GM10248 (cell line): ENCODE data around the gene SSH2.

ENCODE experiments used
- CTCF ChIA-PET: fragments of 300-600 bp; sonication (Branson Sonifier 250); formaldehyde crosslinking; extraction: SDS; loops from one replicate; lab custom pipeline; 2021; ENCODE audit warnings: antibody characterized with exemption; lab: Yijun Ruan, JAX
- POLR2A ChIA-PET: fragments of 350-650 bp; sonication (Branson Sonifier 250); formaldehyde crosslinking; extraction: SDS; loops from one replicate; lab custom pipeline; 2020; ENCODE audit warnings: antibody characterized with exemption; lab: Yijun Ruan, JAX
- DNase-seq: peaks from one replicate; pipeline ENCODE4 v3.0.0; 2012; ENCODE audit errors: extremely low spot score
- TF ChIP-seq, protein P1 (sequence below): IDR thresholded peaks from 2 replicates; pipeline ENCODE4 v1.5.1; 2012; ENCODE audit warnings: mild to moderate bottlenecking, low read depth; ENCODE audit errors: extremely low read depth, missing control alignments, control extremely low read depth

Gene SSH2

GRCh38 chr17:29613352-29613837, 316.6 kb downstream of the SSH2 start:
- TF ChIP-seq, protein P1, sequence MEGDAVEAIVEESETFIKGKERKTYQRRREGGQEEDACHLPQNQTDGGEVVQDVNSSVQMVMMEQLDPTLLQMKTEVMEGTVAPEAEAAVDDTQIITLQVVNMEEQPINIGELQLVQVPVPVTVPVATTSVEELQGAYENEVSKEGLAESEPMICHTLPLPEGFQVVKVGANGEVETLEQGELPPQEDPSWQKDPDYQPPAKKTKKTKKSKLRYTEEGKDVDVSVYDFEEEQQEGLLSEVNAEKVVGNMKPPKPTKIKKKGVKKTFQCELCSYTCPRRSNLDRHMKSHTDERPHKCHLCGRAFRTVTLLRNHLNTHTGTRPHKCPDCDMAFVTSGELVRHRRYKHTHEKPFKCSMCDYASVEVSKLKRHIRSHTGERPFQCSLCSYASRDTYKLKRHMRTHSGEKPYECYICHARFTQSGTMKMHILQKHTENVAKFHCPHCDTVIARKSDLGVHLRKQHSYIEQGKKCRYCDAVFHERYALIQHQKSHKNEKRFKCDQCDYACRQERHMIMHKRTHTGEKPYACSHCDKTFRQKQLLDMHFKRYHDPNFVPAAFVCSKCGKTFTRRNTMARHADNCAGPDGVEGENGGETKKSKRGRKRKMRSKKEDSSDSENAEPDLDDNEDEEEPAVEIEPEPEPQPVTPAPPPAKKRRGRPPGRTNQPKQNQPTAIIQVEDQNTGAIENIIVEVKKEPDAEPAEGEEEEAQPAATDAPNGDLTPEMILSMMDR: peak; percentile 93
- DNase-seq: peak; percentile 85
- CTCF ChIA-PET: interaction anchor here (0.6 to 6.1 kb wide), 17 partner anchors 9 to 243 kb away, joined by 3 to 172 read pairs (median 4); partner anchors contain the start of genes ABHD15, ANKRD13B and GIT1
- POLR2A ChIA-PET: interaction anchor here (0.6 kb wide), 2 partner anchors 260 to 339 kb away, joined by 3 to 10 read pairs; no protein-coding TSS in a partner anchor

DNA sequence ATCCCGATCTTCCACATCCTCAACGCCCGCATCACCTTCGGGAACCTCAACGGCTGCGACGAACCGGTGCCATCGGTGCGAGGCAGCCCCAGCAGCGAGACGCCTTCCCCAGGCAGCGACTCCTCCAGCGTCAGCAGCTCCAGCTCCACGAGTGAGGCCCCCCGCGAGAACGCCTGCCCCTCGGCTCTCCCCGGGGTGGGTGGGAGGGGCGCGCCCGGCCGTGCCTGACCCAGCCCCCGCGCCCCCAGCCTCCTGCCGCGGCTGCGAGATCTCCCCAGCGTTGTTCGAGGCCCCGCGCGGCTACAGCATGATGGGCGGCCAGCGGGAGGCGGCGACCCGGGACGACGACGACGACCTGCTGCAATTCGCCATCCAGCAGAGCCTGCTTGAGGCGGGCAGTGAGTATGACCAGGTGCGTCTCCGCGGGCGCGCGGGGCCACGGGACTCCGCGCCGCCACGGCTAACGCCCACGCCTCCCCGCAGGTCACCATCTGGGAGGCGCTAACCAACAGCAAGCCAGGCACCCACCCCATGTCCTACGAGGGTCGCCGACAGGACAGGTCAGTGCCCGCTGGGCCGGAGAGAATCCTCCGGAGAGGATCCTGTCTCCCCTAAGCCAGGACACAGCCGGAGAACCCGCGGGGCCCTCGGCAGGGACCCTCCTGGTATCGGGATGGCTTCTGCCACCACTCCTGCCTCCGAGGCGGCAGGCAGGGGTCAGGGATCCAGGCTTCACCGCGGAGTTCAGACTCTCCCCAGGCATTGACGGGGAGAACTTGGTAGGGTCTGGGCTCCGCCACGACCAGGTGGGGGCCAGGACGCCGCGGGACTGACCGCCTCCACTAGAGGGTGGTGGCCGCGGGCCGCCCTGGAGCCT, 317.4 kb downstream of the SSH2 start:
- POLR2A ChIA-PET: no interaction called here
- CTCF ChIA-PET: interaction anchor here (0.6 to 6.1 kb wide), 20 partner anchors 9 to 319 kb away, joined by 3 to 172 read pairs (median 4); partner anchors contain the start of genes ABHD15, ANKRD13B and GIT1
- TF ChIP-seq, protein P1: no peak
- DNase-seq: no peak

- POLR2A ChIA-PET: no interaction called here
- TF ChIP-seq, protein P1: no peak
- CTCF ChIA-PET: interaction anchor here (1.1 to 3.2 kb wide), 4 partner anchors 19 to 319 kb away, joined by 3 to 48 read pairs (median 6); partner anchors contain the start of gene ANKRD13B
- DNase-seq: no peak
Observed at GRCh38 chr17:29612094-29612403, 318.0 kb downstream of the SSH2 start.

- CTCF ChIA-PET: interaction anchor here (1.0 to 3.2 kb wide), 5 partner anchors 19 to 320 kb away, joined by 3 to 48 read pairs (median 5); partner anchors contain the start of gene ANKRD13B
- TF ChIP-seq, protein P1: no peak
- POLR2A ChIA-PET: no interaction called here
- no peak for DNase-seq
Observed at GRCh38 chr17:29611351-29612093, 318.5 kb downstream of the SSH2 start.

DNA sequence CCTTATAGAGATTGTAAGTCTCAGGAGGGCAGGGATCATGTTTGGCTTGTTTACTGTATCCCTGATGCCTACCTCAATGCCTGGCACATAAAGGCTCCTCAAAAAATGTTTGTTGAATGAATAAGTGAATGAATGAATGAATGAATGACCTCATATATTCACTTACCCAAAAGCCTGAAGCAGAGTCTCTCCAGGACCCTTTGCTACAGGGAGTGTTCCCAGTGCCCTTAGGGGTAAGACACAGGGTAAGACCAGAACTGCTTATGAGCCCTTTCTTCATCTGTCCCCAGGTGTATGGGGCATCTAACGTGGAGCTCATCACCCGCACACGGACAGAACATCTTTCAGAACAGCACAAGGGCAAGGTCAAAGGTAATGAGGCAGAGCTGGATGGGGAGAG, 319.6 kb downstream of the SSH2 start:
- POLR2A ChIA-PET: interaction anchor here (0.6 kb wide), 1 partner anchor 884 kb away, joined by 11 read pairs; no protein-coding TSS in a partner anchor
- CTCF ChIA-PET: interaction anchor here (1.0 to 4.0 kb wide), 3 partner anchors 7 to 169 kb away, joined by 3 to 30 read pairs (median 6); no protein-coding TSS in a partner anchor
- DNase-seq: no peak
- TF ChIP-seq, protein P1: no peak

DNA sequence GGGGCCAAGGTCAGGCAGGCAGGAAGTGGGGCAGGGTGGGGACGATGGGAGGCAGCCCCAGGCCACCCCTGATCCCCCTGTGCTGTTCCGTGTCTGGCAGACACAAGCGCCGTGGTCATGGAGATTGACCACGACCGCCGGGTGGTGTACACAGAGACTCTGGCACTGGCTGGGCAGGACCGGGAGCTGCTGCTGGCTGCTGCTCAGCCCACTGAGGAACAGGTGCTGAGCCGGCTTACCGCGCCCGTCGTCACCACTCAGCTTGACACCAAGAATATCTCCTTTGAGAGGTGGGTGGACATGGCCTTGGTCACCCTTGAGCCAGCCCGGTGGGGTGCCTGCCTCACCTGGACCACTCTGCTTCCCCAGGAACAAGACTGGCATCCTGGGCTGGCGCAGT, 321.0 kb downstream of the SSH2 start:
- TF ChIP-seq, protein P1: no peak
- no peak for DNase-seq
- CTCF ChIA-PET: interaction anchor here (2.3 to 4.0 kb wide), 3 partner anchors 9 to 23 kb away, joined by 6 to 30 read pairs (median 13); no protein-coding TSS in a partner anchor
- POLR2A ChIA-PET: no interaction called here
